ENCODE measurements around the gene RHOA. TPM values are rescaled to one million over a fixed set of nuclear protein-coding genes. Genes with fewer than 3 reads are reported as not detected.

Gene RHOA
- total and polyA plus RNA-seq, 2 of the 13 experiments (the other 11 are each of a cell fraction or from before 2014, with no cell fraction given), result 131 to 177 TPM

- TF ChIP-seq SYNCRIP (IDR thresholded peaks at IDR 0.05; ENCODE audit: insufficient read depth, low read depth, low read length) (no peak), MAFK (conservative IDR thresholded peaks at IDR 0.05 in 1 of 2, IDR thresholded peaks at IDR 0.05 in 1 of 2; ENCODE audit: low read length in 2 of 2) (no peak), ISX (CRISPR knock-in tag; conservative IDR thresholded peaks at IDR 0.05) (no peak), SRF (IDR thresholded peaks at IDR 0.05; ENCODE audit: low read depth, low read length) (no peak), ATF5 (CRISPR knock-in tag; IDR thresholded peaks at IDR 0.05; ENCODE audit: low read depth) (no peak), POLR2G (IDR thresholded peaks at IDR 0.05; ENCODE audit: low read depth, low read length) (peak; percentile 89), SKI (IDR thresholded peaks at IDR 0.05; ENCODE audit: partially characterized antibody) (peak; percentile 68), THAP11 (CRISPR knock-in tag; IDR thresholded peaks at IDR 0.05) (peak; percentile 82; the same call in 1 of the 2 replicates), ZSCAN22 (CRISPR knock-in tag; IDR thresholded peaks at IDR 0.05) (no peak), ZSCAN29 (CRISPR knock-in tag; conservative IDR thresholded peaks at IDR 0.05) (no peak), TRIM24 (CRISPR knock-in tag; IDR thresholded peaks at IDR 0.05) (no peak), MTF1 (CRISPR knock-in tag; IDR thresholded peaks at IDR 0.05) (no peak; the same call in 1 of the 2 replicates), RARG (CRISPR knock-in tag; IDR thresholded peaks at IDR 0.05; ENCODE audit: low read depth) (no peak), ZNF607 (CRISPR knock-in tag; IDR thresholded peaks at IDR 0.05; ENCODE audit: borderline replicate concordance) (peak; percentile 90), FOSL2 (CRISPR knock-in tag; IDR thresholded peaks at IDR 0.05) (no peak), ZNF737 (CRISPR knock-in tag; IDR thresholded peaks at IDR 0.05; ENCODE audit: borderline replicate concordance) (no peak), ZBTB1 (CRISPR knock-in tag; IDR thresholded peaks at IDR 0.05; ENCODE audit: borderline replicate concordance) (no peak), NR2C2 (CRISPR knock-in tag; IDR thresholded peaks at IDR 0.05; ENCODE audit: borderline replicate concordance) (peak; percentile 31; the same call in 1 of the 2 replicates), ZNF792 (CRISPR knock-in tag; IDR thresholded peaks at IDR 0.05) (peak; percentile 73), ZMAT3 (CRISPR knock-in tag; conservative IDR thresholded peaks at IDR 0.05) (peak; percentile 54), KLF15 (CRISPR knock-in tag; IDR thresholded peaks at IDR 0.05; ENCODE audit: borderline replicate concordance) (0 out of 2 replicates have a peak, but pooled peaks have one; percentile 66), ZNF24 (IDR thresholded peaks at IDR 0.05) (no peak), FOXK2 (IDR thresholded peaks at IDR 0.05) (no peak), ZNF740 (CRISPR knock-in tag; IDR thresholded peaks at IDR 0.05) (no peak), GTF3A (CRISPR knock-in tag; conservative IDR thresholded peaks at IDR 0.05) (no peak), RORA (CRISPR knock-in tag; IDR thresholded peaks at IDR 0.05) (no peak), ZNF512 (CRISPR knock-in tag; IDR thresholded peaks at IDR 0.05) (no peak), CREB3 (CRISPR knock-in tag; IDR thresholded peaks at IDR 0.05) (no peak), CBX1 (IDR thresholded peaks at IDR 0.05; ENCODE audit: low read depth) (no peak)
Observed at GRCh38 chr3:49358217-49358883, 53.4 kb downstream of the RHOA start, which contains the start of gene GPX1 (continued).
